ENCODE measurements around the gene ZBTB40. TPM values are rescaled to one million over a fixed set of nuclear protein-coding genes. Genes with fewer than 3 reads are reported as not detected.

The ZBTB40 gene
- polyA plus RNA-seq, 2 of the 4 experiments (the other 2 are of a cell fraction), result 6.2 to 7.0 TPM

- no peak for TF ChIP-seq HOXB5 (CRISPR knock-in tag; IDR thresholded peaks at IDR 0.05)
- TF ChIP-seq CHD4 (IDR thresholded peaks at IDR 0.05; ENCODE audit: borderline replicate concordance), result no peak
- TF ChIP-seq CBX8 (IDR thresholded peaks at IDR 0.05), result no peak
Observed at GRCh38 chr1:22552021-22552420, 100.4 kb downstream of the ZBTB40 start (continued).

GRCh38 chr1:22553104-22553880, 101.6 kb downstream of the ZBTB40 start:
- POLR2A ChIA-PET, result no interaction called here
- FAIRE-seq (no peak), ATAC-seq (no peak; a peak in 1 of 6 replicates), DNase-seq (ENCODE audit: low read depth in 1 of 2, low spot score in 1 of 2) (no peak)
- Histone ChIP-seq H3K4me3 (no peak overlapping the region), H3K9me3 (no peaks in the 10 kb centered on the region), H3K4me1 (no peaks in the 10 kb centered on the region), H3K4me2 (no peak overlapping the region), H3K27ac (no peak overlapping the region)
- TF ChIP-seq, protein P1, sequence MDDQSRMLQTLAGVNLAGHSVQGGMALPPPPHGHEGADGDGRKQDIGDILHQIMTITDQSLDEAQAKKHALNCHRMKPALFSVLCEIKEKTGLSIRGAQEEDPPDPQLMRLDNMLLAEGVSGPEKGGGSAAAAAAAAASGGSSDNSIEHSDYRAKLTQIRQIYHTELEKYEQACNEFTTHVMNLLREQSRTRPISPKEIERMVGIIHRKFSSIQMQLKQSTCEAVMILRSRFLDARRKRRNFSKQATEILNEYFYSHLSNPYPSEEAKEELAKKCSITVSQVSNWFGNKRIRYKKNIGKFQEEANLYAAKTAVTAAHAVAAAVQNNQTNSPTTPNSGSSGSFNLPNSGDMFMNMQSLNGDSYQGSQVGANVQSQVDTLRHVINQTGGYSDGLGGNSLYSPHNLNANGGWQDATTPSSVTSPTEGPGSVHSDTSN (IDR thresholded peaks at IDR 0.05), result no peak
- TF ChIP-seq HEYL (CRISPR knock-in tag; IDR thresholded peaks at IDR 0.05), result no peak
- no peak for TF ChIP-seq RARB (CRISPR knock-in tag; IDR thresholded peaks at IDR 0.05)
- TF ChIP-seq ATOH8 (CRISPR knock-in tag; IDR thresholded peaks at IDR 0.05; ENCODE audit: low read depth), result no peak
- no peak for TF ChIP-seq POLR2AphosphoS2 (conservative IDR thresholded peaks at IDR 0.05; ENCODE audit: low read length)
- TF ChIP-seq EHMT2 (IDR thresholded peaks at IDR 0.05; ENCODE audit: low read depth), result no peak
- no peak for TF ChIP-seq GATA3 (IDR thresholded peaks at IDR 0.05; ENCODE audit: borderline replicate concordance)
- no peak for TF ChIP-seq PHF8 (IDR thresholded peaks at IDR 0.05; ENCODE audit: borderline replicate concordance, low read depth)
- TF ChIP-seq NPAS2 (CRISPR knock-in tag; IDR thresholded peaks at IDR 0.05; ENCODE audit: borderline replicate concordance), result no peak
- TF ChIP-seq, protein P2, sequence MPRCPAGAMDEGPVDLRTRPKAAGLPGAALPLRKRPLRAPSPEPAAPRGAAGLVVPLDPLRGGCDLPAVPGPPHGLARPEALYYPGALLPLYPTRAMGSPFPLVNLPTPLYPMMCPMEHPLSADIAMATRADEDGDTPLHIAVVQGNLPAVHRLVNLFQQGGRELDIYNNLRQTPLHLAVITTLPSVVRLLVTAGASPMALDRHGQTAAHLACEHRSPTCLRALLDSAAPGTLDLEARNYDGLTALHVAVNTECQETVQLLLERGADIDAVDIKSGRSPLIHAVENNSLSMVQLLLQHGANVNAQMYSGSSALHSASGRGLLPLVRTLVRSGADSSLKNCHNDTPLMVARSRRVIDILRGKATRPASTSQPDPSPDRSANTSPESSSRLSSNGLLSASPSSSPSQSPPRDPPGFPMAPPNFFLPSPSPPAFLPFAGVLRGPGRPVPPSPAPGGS (IDR thresholded peaks at IDR 0.05), result no peak
- TF ChIP-seq FOSB (CRISPR knock-in tag; IDR thresholded peaks at IDR 0.05), result no peak
- CTCF ChIA-PET, result no interaction called here
- 53% methylated on average over 14 of the region's 18 CpGs for WGBS (ENCODE audit: missing lambda C conversion rate)

DNA sequence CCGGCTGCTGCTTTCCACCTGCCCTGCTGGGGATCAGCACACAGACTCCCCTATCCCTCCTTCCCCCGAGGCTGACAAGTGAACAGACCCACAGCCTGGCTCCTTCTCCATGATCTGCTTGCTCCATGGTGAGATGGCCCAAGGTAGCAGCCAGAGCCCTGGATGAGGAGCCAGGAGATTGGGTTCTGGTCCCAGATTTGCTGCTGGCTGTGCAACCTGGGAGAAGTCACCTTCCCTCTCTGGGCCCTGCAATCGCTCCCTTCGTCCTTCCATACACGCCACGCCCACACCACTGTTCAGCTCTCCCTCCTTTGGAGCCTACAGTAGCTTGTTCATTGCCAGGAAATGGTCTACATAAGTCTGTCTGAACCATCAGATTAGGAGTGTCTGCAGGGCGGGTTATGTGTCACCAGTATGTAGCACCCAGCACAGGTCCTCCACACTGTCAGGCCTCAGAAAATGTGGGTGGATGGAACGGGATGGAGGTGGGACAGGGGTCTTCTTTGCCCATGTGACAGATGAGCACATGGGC, 102.4 kb downstream of the ZBTB40 start:
- no peak for DNase-seq (ENCODE audit: low read depth in 1 of 2, low spot score in 1 of 2)
- Histone ChIP-seq H3K4me3 (no peak overlapping the region), H3K9me3 (no peaks in the 10 kb centered on the region), H3K27ac (no peak overlapping the region), H3K4me1 (no peaks in the 10 kb centered on the region), H3K4me2 (no peak overlapping the region)
- FAIRE-seq, result no peak
- ATAC-seq, result no peak
- no peak for TF ChIP-seq JUNB (IDR thresholded peaks at IDR 0.05)
- TF ChIP-seq KDM1A (IDR thresholded peaks at IDR 0.05; ENCODE audit: low read depth), result no peak
- no peak for TF ChIP-seq RAD21 (conservative IDR thresholded peaks at IDR 0.05 in 1 of 2, IDR thresholded peaks at IDR 0.05 in 1 of 2)
- TF ChIP-seq CHD4 (IDR thresholded peaks at IDR 0.05; ENCODE audit: borderline replicate concordance), result no peak
- TF ChIP-seq, protein P2 (IDR thresholded peaks at IDR 0.05), result no peak
- TF ChIP-seq CBX8 (IDR thresholded peaks at IDR 0.05), result no peak
- no peak for TF ChIP-seq FOSB (CRISPR knock-in tag; IDR thresholded peaks at IDR 0.05)
- no peak for TF ChIP-seq POLR2A (IDR thresholded peaks at IDR 0.05; ENCODE audit: low read length)
- no peak for TF ChIP-seq HDAC2 (IDR thresholded peaks at IDR 0.05)
- TF ChIP-seq KDM5A (IDR thresholded peaks at IDR 0.05), result no peak
- CTCF ChIA-PET, result no interaction called here
- WGBS (ENCODE audit: missing lambda C conversion rate), result 89% methylated on average over 6 of the region's 8 CpGs
- POLR2A ChIA-PET, result no interaction called here
